Measurements from ENCODE around the gene ZNF860. TPM values are rescaled to one million over a fixed set of nuclear protein-coding genes. Genes with fewer than 3 reads are reported as not detected.
"Not testable (repeated sequence)": the region's sequence is repeated elsewhere in the genome, so short reads cannot be mapped to it uniquely, and the experiment has no call there.

The ZNF860 gene
- polyA plus RNA-seq, 1 donor, result 0.63 TPM

GRCh38 chr3:31962801-31963205 is 18.7 kb upstream of the ZNF860 start:
- DNase-seq, result no peak

DNA sequence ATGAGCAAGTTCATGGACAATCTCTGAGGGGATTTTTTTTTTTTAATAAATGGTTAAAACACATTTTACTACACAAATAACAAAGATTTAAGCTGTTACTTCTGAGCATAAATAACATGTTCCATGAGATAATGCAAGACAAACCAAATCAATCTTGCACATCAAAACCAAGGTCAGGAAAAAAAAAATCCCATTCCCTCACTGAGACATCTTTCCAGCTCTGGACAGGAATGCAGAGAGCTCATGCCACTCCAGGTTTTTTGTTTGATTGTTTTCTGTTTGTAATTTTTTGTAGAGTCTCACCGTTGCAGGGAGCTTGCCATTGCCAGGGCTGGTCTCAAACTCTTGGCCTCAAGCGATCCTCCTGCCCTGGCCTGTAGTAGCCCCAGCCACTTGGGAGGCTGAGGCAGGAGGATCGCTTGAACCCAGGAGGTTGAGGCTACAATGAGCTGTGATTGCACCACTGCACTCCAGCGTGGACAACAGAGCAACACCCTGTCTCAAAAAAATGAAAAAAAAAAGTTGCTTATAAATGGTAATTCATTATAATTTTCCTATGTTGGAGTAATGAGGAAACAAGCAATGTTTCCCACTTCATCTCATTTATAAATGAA is 14.5 kb upstream of the ZNF860 start:
- DNase-seq, result no peak

- DNase-seq, result no peak
Measured at GRCh38 chr3:31967592-31967991, 14.0 kb upstream of the ZNF860 start.

GRCh38 chr3:31968369-31968926 is 13.1 kb upstream of the ZNF860 start:
- no peak for DNase-seq

- no peak for DNase-seq
Measured at GRCh38 chr3:31968927-31969418, 12.6 kb upstream of the ZNF860 start.

GRCh38 chr3:31971607-31972006 is 9.9 kb upstream of the ZNF860 start:
- no peak for DNase-seq

DNA sequence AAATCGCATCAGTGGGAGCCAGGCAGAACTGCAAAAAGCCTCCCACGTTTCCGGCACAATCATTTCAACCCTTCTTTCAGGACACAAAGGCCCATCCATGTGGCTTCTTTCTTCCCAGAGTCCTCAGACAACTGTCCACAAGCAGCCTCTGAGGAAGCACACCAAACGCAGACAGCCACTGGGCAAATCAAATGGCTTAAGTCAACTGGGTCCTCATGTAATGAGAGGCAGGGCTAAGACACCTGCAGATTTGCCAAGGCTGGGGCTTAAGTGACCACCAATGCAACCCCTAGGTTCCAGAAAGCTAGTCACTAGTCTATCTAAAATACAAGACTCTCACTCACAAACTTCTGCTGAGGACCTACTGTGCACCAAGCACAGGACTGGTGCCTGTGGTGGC is 8.5 kb upstream of the ZNF860 start:
- no peak for DNase-seq

GRCh38 chr3:31973837-31974236 is 7.7 kb upstream of the ZNF860 start:
- no peak for DNase-seq

- DNase-seq, result peak; percentile 14
Measured at GRCh38 chr3:31974471-31974870, 7.1 kb upstream of the ZNF860 start.

GRCh38 chr3:31974964-31975363 is 6.6 kb upstream of the ZNF860 start:
- DNase-seq, result peak; percentile 43

DNA sequence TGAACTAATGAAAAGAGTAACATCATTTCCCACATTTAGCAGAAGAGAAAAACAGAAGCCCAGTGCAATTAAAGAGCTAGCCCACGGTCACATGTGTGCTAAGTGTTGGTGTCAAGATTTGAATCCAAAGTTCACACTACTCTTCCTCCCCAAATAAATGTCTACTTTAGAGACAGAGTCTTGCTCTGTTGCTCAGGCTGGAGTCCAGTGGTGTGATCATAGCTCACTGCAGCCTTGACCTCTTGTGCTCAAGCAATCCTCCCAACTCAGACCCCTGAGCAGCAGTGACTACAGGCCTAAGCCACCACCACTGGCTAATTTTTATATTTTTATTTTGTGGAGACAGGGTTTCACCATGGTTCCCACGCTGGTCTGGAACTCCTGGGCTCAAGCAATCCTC is 5.2 kb upstream of the ZNF860 start:
- no peak for DNase-seq

GRCh38 chr3:31977736-31978135 is 3.8 kb upstream of the ZNF860 start:
- no peak for DNase-seq

DNA sequence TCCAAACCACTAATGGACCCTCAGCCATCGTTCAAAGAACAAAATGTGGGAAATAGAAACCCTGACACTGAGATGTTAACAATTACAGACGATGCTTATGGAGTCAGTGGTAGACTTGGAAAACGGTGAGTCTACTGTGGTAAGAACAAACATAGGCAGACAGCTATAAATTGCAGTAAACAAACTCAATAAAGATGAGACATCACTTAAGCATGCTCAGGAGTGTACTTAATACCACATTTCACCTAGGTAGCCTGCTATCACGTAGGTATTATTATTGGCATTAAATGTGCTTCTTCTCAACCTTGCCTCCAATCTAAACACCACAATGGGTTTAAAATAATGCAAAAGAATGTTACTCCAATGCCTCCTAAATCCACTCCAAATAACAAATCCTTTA is 3.0 kb upstream of the ZNF860 start:
- no peak for DNase-seq

DNA sequence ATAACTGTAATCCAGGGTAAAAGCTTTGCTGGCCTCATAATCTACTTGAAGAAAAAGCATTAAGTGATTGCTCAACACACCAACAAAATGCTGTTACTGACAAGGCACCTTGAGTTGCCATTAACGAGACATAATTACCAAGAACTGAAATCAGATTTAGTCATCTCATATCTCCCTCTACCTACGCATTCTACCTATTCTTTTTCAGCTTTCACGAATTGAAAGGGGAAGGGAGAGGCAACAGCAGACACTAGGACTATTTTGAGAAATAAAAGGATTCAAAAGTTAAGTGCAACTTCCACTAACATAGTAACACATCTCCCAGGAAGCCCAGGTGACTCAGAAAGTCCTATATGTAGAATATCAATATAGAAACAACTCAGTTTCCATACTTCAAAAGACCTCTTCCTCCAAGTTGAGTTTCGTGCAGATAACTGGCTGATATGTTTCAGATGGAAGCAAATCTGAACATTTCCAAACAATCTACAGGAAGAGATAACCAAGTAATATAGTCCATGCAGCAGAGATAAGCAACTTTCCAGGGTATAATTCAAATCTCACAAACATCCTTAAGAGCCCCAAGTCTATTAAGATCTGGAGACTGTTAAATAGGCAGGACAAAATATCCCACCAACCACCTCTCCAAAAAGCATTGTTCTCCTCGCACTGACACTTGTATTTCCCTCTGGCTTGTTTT is 2.4 kb upstream of the ZNF860 start:
- DNase-seq, result no peak

DNA sequence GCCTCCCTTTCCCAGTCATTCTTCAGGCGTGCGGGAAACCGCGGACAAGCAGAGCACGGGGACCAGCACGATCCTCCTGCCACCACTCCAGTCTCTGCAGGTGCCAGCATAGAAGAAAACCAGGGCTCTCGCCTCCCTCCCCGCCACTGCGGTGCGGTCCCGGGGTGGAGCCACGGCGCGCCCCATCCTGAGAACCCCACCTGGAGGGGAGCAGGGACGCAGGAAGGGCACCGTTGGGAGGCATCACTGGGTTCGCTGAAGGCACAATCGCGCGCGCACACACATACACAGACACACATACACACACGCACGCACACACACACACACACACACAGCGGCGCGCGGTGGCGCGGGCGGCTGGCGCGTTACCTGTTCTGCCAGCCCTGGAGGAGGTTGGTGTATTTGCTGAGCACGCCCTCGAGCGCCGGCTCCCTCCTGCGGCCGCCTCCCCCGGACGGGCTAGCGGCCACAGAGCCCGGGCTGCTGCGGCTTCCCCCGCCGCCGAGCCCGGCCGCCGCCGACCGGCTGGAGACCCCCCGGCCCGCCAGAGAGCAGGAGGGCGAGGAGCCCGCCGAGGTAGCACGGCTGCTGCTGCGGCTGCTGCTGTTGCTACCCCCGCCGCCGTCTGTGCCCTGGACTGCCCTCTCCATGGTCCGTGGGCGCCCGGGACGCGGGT is 882 bp upstream of the ZNF860 start:
- DNase-seq, result peak; percentile 49

DNA sequence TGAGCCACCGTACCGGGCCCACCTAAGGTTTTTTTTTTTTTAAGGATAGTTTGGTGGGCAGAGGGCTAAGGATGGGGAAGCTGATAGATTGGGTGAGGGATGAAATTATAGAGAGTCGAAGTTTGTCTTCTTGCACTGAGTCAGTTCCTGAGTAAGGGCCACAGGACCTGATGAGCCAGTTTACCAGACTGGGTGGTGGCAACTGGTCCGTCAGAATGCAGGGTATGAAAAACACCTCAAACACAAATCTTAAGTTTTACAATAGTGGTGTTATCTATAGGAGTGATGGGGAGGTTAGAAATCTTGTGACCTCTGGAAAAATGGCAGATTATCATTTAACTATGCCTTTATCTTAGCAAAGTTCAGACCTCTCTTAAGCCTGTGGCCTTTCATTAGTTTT is 2.8 kb downstream of the ZNF860 start:
- DNase-seq, result no peak

DNA sequence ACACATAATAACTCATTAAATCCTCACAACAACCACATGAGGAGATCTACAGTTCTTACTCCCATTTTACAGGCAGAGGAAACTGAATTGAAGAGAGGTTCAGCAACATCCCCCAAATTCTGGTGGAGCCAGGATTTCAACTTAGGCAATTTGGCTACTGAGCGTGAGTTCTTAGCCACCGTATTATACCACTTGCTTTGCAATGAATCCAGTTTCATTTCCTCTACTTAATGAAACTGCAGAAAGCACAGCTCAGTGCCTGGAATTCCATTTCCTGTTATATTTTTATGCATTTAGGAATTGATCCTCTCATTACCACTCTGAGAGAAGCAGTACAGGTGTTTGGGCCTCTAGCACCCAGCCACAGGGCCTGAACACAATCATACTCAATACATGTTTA is 4.3 kb downstream of the ZNF860 start:
- no peak for DNase-seq

DNA sequence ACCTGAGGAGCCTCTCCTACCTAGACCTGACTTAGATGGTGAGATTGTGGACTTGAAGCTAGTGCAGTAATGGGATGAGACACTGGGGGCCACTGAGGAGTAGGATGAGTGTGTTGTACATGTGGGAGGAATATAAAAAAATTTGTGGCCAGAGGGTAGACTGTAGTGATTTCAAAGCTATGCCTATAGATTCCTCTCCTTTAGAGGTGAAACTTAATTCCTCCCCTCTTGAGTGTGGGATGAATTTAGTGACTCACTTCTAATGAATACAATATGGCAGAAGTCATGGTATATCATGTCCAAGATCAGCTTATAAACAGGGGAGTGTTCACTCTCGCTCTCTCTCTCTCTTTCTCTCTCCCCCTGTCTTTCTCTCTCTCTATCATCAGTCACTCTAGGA is 6.7 kb downstream of the ZNF860 start:
- DNase-seq, result no peak

DNA sequence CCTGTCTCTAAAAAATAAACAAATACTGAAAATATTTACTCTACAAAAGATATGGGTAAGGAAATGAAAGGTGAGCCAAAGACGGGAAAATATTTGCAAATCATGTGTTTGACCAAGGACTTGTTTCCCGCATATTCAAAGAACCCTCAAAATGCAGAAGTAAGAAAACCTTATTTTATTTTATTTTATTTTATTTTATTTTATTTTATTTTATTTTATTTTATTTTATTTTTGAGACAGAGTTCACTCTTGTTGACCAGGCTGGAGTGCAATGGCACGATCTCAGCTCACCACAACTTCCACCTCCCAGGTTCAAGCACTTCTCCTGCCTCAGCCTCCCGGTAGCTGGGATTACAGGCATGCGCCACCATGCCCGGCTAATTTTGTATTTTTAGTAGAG is 11.4 kb downstream of the ZNF860 start:
- DNase-seq, result not testable (repeated sequence)

GRCh38 chr3:31993843-31994242 is 12.3 kb downstream of the ZNF860 start:
- no peak for DNase-seq

DNA sequence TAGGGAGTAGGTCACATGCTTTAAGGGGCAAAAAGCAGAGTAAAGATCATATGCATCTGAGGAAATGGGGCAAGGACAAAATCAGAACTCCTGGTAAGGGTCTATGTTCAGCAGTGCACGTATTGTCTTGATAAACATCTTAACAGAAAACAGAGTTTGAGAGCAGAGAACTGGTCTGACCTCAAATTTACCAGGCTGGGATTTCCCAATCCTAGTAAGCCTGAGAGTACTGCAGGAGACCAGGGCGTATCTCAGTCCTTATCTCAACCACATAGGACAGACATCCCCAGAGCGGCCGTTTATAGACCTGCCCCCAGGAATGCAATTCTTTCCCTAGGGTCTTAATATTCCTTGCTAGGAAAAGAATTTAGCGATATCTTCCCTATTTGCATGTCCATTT is 13.5 kb downstream of the ZNF860 start:
- not testable (repeated sequence) for DNase-seq

- DNase-seq, result no peak
Measured at GRCh38 chr3:31996195-31996594, 14.6 kb downstream of the ZNF860 start.

DNA sequence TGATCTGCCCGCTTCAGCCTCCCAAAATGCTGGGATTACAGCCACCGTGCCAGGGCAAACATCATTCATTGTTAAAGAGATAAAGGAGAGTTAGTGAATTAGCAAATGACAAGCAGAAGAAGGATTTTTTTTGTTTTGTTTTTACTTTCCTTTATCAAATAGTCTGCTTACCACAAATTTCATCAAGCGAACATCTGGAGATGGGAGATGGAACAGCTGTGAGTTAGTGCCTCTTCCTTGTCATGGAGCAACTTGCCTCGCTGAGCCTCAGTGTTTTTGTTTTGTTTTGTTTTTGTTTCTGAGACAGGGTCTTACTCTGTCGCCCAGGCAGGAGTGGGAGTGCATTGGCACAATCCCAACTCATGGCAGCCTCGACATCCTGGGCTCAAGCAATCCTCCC is 15.9 kb downstream of the ZNF860 start:
- no peak for DNase-seq

Data from hindlimb muscle (tissue), 1 donor.